HEK293 (cell line): Measurements from ENCODE around the gene VMO1.

Source experiments
- CTCF ChIA-PET: fragments of 350-600 bp; formaldehyde crosslinking; extraction: SDS; loops from one replicate; lab custom pipeline; 2021; ENCODE audit warnings: antibody characterized with exemption; lab: Yijun Ruan, JAX
- POLR2A ChIA-PET: fragments of 300-600 bp; formaldehyde crosslinking; extraction: SDS; loops from one replicate; lab custom pipeline; 2020; ENCODE audit warnings: antibody characterized with exemption, inconsistent platforms; lab: Yijun Ruan, JAX
- H3K27ac ChIP-seq: fragments of 200-500 bp; sonication (Bioruptor generic); 2 replicates; pipeline ENCODE4 v1.5.1; 2014; ENCODE audit warnings: low read depth, low read length, control low read depth, inconsistent platforms; ENCODE audit errors: extremely low read depth
- H3K36me3 ChIP-seq, 2 experiments: fragments of 200-500 bp in 1 of 2; sonication (Bioruptor generic) in 1 of 2; 1 replicate in 1 of 2; 2 replicates in 1 of 2; pipeline ENCODE4 v1.5.1; 2014 to 2017; ENCODE audit warnings: inconsistent platforms in 2 of 2, low read length in 2 of 2; ENCODE audit not compliant: control insufficient read depth in 2 of 2, insufficient read depth in 1 of 2
- H3K4me1 ChIP-seq: fragments of 200-500 bp; sonication (Bioruptor generic); 2 replicates; pipeline ENCODE4 v1.5.1; 2014; ENCODE audit warnings: mild to moderate bottlenecking, low read length, inconsistent platforms; ENCODE audit not compliant: control insufficient read depth, insufficient read depth
- H3K4me3 ChIP-seq: 2 replicates; pipeline ENCODE4 v1.5.1; 2011; ENCODE audit warnings: low read depth, mild to moderate bottlenecking, control low read depth, low read length, moderate library complexity
- H3K9me3 ChIP-seq: fragments of 200-500 bp; sonication (Bioruptor generic); 2 replicates; pipeline ENCODE4 v1.5.1; 2014; ENCODE audit warnings: low read depth, low read length, inconsistent platforms; ENCODE audit not compliant: control insufficient read depth, insufficient read depth
- HOXA7 ChIP-seq: sonication (generic); formaldehyde crosslinking; IDR thresholded peaks from 2 replicates; pipeline ENCODE4 v1.8.1; 2022; ENCODE audit warnings: missing genetic modification reagents, borderline replicate concordance
- INSM2 ChIP-seq: fragments of 450-650 bp; formaldehyde crosslinking; IDR thresholded peaks from 2 replicates; pipeline ENCODE4 v1.5.1; 2016; ENCODE audit warnings: missing biosample characterization, missing genetic modification characterization
- KLF7 ChIP-seq: fragments of 450-650 bp; formaldehyde crosslinking; IDR thresholded peaks from 2 replicates; pipeline ENCODE4 v1.5.1; 2016; ENCODE audit warnings: missing biosample characterization, missing genetic modification characterization, borderline replicate concordance
- PRDM6 ChIP-seq: fragments of 450-650 bp; formaldehyde crosslinking; IDR thresholded peaks from 2 replicates; pipeline ENCODE4 v1.5.1; 2017; ENCODE audit warnings: missing biosample characterization, missing genetic modification characterization
- SCRT1 ChIP-seq: fragments of 450-650 bp; formaldehyde crosslinking; IDR thresholded peaks from 2 replicates; pipeline ENCODE4 v1.5.1; 2016; ENCODE audit warnings: missing biosample characterization, missing genetic modification characterization, borderline replicate concordance
- ZBTB6 ChIP-seq: fragments of 450-650 bp; formaldehyde crosslinking; IDR thresholded peaks from 2 replicates; pipeline ENCODE4 v1.5.1; 2017; ENCODE audit warnings: missing biosample characterization, missing genetic modification characterization
- ZFP69B ChIP-seq: fragments of 450-650 bp; formaldehyde crosslinking; IDR thresholded peaks from 2 replicates; pipeline ENCODE4 v1.5.1; 2016; ENCODE audit warnings: missing biosample characterization, missing genetic modification characterization
- ZNF157 ChIP-seq: fragments of 450-650 bp; formaldehyde crosslinking; IDR thresholded peaks from 2 replicates; pipeline ENCODE4 v1.5.1; 2016; ENCODE audit warnings: missing biosample characterization, missing genetic modification characterization
- ZNF211 ChIP-seq: fragments of 450-650 bp; formaldehyde crosslinking; IDR thresholded peaks from 2 replicates; pipeline ENCODE4 v1.5.1; 2016; ENCODE audit warnings: low read depth, missing biosample characterization, missing genetic modification characterization
- ZNF221 ChIP-seq: fragments of 450-650 bp; formaldehyde crosslinking; IDR thresholded peaks from 2 replicates; pipeline ENCODE4 v1.5.1; 2017; ENCODE audit warnings: missing biosample characterization, missing genetic modification characterization, borderline replicate concordance
- ZNF266 ChIP-seq: fragments of 450-650 bp; formaldehyde crosslinking; IDR thresholded peaks from 2 replicates; pipeline ENCODE4 v1.5.1; 2016; ENCODE audit warnings: missing biosample characterization, missing genetic modification characterization, low read depth
- ZNF280C ChIP-seq: fragments of 450-650 bp; formaldehyde crosslinking; IDR thresholded peaks from 2 replicates; pipeline ENCODE4 v1.5.1; 2016; ENCODE audit warnings: missing biosample characterization, missing genetic modification characterization
- ZNF335 ChIP-seq: fragments of 450-650 bp; formaldehyde crosslinking; conservative IDR thresholded peaks from 2 replicates; pipeline ENCODE4 v1.5.1; 2016; ENCODE audit warnings: missing biosample characterization, missing genetic modification characterization
- ZNF341 ChIP-seq: fragments of 450-650 bp; formaldehyde crosslinking; IDR thresholded peaks from 2 replicates; pipeline ENCODE4; 2016; ENCODE audit warnings: low read depth, missing biosample characterization, missing genetic modification characterization
- ZNF426 ChIP-seq: fragments of 450-650 bp; formaldehyde crosslinking; IDR thresholded peaks from 2 replicates; pipeline ENCODE4 v1.5.1; 2017; ENCODE audit warnings: missing biosample characterization, missing genetic modification characterization, mild to moderate bottlenecking, inconsistent platforms, moderate library complexity
- ZNF544 ChIP-seq: fragments of 450-650 bp; formaldehyde crosslinking; IDR thresholded peaks from 2 replicates; pipeline ENCODE4 v1.5.0; 2017; ENCODE audit warnings: missing biosample characterization, missing genetic modification characterization
- ZNF555 ChIP-seq: fragments of 450-650 bp; formaldehyde crosslinking; conservative IDR thresholded peaks from 2 replicates; pipeline ENCODE4 v1.5.1; 2017; ENCODE audit warnings: missing biosample characterization, mild to moderate bottlenecking, missing genetic modification characterization, inconsistent platforms
- ZNF701 ChIP-seq: fragments of 450-650 bp; formaldehyde crosslinking; IDR thresholded peaks from 2 replicates; pipeline ENCODE4 v1.5.1; 2016; ENCODE audit warnings: missing biosample characterization, missing genetic modification characterization
- ZNF777 ChIP-seq: fragments of 450-650 bp; formaldehyde crosslinking; IDR thresholded peaks from 2 replicates; pipeline ENCODE4 v1.5.1; 2017; ENCODE audit warnings: missing biosample characterization, missing genetic modification characterization, borderline replicate concordance

VMO1 gene

GRCh38 chr17:4786106-4786511 is at the start of gene VMO1:
VMO1 (minus strand) TSS chr17:4786364; CDS start chr17:4786352, 12 bp downstream.
- Histone ChIP-seq H3K4me3 (no peak within 1 kb of the TSS), H3K27ac (no peak within 1 kb of the TSS), H3K36me3 (no peaks in the 10 kb centered on the region), H3K9me3 (no peaks in the 10 kb centered on the region), H3K4me1 (peaks cover 4% of the 10 kb centered on the region)
- CTCF ChIA-PET, result interaction anchor here (0.5 to 1.9 kb wide), 7 partner anchors 10 to 396 kb away, joined by 3 to 6 read pairs (median 3); no protein-coding TSS in a partner anchor
- TF ChIP-seq ZBTB6 (tag by site-specific recombination) (peak; percentile 69), SCRT1 (tag by site-specific recombination) (no peak), ZNF555 (tag by site-specific recombination) (no peak), ZNF157 (tag by site-specific recombination) (no peak)
- POLR2A ChIA-PET, result no interaction called here

- Histone ChIP-seq H3K9me3 (no peaks in the 10 kb centered on the region), H3K4me3 (peak overlapping the region; percentile 90; the same call in 1 of the 2 replicates), H3K27ac (no peak overlapping the region; the same call in 1 of the 2 replicates), H3K36me3 (peaks cover 0 to 5% of the 10 kb centered on the region in 2 experiments; a peak in 1 of 3 replicates), H3K4me1 (peaks cover 14% of the 10 kb centered on the region)
- ChIA-PET CTCF (interaction anchor here (0.7 to 1.1 kb wide), 2 partner anchors 46 to 334 kb away, joined by 3 to 10 read pairs; no protein-coding TSS in a partner anchor), POLR2A (interaction anchor here (0.6 to 2.4 kb wide), 5 partner anchors 8 to 666 kb away, joined by 3 to 9 read pairs (median 4); partner anchors contain the start of gene PLD2)
- TF ChIP-seq ZNF221 (tag by site-specific recombination) (no peak), INSM2 (tag by site-specific recombination) (no peak), ZNF211 (tag by site-specific recombination) (no peak), HOXA7 (CRISPR knock-in tag) (no peak), ZNF544 (tag by site-specific recombination) (no peak), PRDM6 (tag by site-specific recombination) (no peak), KLF7 (no peak), ZNF341 (tag by site-specific recombination) (no peak), ZNF335 (tag by site-specific recombination) (no peak), ZNF266 (no peak), ZNF280C (no peak), ZNF701 (no peak), ZNF426 (tag by site-specific recombination) (no peak), ZFP69B (no peak), ZNF777 (tag by site-specific recombination) (no peak)
These were observed 48.5 kb upstream of the VMO1 start for GRCh38 chr17:4834681-4835020.
